RPMI7951 (cell line): ENCODE data around the gene GPS2. TPM values are rescaled to one million over a fixed set of nuclear protein-coding genes. Genes with fewer than 3 reads are reported as not detected.

Experiments
- DNase-seq: peaks from one replicate; pipeline ENCODE4 v3.0.0-alpha.2; 2012; ENCODE audit warnings: low read depth
- total RNA-seq: library from RNA; depleted of rRNA; stranded (reverse); fragments of >200 nt; shearing (Covaris generic); gene quantifications from 2 replicates; pipeline ENCODE4 v1.2.3, GENCODE V29; 2014

The GPS2 gene
- total RNA-seq, 1 experiment from 2014 or later = 97.9 TPM

DNA sequence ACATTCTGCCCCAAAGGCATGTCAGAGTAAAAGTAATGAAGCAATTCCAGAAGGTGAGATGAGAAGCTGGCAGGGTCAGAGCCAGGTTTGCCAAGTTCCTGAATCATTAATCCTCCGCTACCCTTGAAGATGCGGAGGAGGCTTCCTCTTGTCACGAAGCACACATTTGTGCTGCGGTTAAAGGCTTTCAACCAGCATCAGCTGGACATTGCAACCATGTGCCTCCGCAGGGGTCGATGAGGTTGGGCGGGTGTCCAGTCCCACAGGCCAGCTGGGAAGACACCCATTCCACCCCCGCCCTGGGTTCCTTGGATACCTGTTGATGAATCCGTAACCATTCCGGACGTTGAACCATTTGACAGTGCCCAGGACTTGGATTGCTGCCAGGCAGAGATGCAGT is 22.0 kb downstream of the GPS2 start:
- peak; percentile 78 for DNase-seq

DNA sequence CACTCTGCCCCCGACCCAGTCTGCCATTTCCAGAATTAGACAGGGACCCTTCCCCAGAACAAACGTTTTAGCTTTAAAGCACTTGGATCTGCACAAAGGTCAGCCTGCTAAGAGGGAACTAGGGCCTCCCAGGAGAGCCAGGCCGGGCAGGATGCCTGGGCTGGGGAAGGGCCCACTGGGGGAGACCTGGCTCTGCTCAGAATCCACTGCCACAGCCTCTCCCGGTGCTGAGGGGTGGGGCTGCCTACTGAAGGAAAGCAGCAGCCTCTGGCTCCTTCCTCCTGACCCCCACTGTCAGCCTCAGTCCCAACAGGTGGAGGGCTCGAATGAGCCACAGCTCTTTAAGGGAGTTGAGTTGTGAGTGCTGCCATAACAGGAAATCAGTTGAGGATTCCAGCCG is 22.4 kb downstream of the GPS2 start:
- no peak for DNase-seq

DNA sequence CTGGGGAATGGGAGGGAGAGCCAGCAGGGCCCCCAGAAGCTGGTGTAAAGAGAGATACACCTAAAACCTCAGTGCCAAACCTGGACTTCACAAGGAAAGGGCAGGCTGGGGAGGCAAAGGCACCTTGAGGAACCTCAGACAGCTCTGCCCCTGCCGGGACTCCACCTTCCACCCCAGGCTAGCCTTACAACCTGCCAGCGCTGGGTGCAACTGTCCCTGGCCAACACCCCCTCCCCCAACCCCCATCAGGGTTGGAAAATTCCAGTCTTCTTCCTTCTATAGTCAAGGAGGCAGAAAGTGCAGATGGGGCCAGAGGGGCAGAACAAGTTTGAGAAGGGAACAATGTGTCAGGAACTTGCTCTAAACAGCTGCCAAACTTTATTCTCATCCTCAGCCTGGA is 23.0 kb downstream of the GPS2 start:
- DNase-seq = no peak

DNA sequence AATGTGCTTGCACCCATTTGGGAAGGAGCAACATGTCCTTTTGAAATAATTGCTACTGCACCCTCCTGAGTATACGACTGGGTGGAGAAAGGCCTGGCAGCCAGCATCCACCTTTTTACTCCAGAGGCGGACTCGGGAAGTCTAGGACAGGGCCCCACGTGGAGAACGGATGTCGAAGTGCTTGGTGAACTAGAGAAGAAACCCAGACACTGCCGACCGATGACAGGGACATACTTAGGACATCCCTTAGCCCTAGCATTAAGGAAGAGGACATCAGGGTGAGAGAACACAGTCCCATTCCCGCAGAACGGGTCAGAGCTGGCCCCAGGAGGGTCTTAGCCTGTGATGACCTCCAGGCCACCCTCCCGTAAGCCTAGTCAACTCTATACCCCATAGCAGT is 24.5 kb downstream of the GPS2 start:
- DNase-seq = no peak

DNA sequence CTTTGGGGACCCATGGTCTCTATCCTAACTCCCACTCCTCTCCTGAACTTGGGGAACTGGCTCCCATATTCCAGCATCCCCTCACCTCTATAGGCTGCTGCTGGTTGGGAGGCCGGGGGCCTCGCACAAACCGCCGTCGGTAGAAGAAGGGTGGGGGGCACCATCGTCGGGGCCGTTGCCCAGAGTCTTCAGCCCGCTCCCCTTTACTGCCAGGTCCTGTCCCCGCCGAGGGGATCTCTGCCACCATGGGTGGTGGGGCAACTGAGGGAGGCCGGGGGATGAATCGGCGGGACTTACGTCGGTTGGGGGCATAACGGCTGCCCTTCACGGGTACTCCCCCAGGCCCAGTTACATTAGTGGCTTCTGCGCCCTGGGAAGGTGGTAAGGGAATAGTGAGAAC is 25.0 kb downstream of the GPS2 start:
- DNase-seq = no peak

DNA sequence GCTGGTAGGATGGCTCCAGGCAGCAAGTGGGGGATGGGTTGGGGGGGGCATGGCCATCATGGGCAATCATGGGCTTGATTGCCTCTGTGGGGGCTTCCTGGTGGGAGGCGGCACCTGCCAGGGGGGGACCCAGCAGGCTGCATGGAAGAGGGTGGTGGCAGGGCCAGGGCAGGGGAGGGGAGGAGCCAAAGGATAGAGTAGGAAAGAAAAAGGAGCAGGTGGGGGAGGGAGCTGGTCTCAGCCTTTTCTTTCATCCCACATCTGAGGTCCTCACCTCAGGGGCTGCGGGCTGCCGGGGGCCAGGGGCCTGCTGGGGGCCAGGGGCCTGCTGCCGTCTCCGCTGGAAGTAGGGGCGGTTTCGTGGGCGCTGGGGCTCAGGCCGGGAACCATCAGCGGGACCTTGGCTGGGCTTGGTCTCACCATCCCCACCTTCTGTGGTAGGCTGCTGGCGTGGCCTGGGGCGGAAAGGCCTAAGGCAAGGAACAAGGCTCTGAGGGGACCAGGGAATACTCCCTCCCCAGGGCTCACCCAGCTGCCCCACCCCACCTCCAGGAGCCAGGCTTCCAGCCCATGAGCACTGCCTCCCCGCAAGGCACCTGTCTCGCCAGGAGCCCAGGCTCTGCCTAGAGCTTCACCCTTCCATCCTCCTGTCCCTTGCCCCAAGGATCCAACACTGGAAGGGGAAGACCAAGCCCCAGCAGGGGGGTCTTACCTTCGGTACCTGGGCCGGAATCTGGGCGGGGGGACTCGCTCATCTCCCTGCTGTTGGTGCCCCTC is 25.7 kb downstream of the GPS2 start:
- no peak for DNase-seq

DNA sequence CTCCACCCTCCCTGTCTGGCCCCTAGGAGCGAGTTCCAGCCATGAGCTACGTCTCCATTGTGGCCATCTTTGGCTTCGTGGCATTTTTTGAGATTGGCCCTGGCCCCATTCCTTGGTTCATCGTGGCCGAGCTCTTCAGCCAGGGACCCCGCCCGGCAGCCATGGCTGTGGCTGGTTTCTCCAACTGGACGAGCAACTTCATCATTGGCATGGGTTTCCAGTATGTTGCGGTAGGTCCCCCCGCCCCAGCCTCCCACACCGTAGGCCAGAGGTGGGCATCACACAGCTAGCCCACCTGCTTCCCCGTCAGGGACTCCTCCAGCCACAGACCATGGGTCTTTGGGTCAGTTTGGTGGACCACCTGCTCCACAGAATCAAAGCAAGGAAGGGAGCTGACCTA is 29.5 kb downstream of the GPS2 start:
- no peak for DNase-seq

DNA sequence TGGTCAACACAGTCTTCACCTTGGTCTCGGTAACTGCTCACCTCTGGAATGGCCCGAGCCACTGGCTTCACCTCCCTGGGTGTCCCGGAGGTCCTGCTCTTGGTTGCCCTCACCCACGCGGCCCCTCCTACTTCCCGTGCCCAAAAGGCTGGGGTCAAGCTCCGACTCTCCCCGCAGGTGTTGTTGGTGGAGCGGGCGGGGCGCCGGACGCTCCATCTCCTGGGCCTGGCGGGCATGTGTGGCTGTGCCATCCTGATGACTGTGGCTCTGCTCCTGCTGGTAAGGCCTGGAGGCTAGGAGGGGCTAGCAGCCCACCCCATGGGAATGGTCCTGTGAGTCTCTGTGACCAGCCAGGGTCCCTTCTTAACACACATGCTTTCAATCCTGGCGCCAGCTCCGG is 30.2 kb downstream of the GPS2 start:
- DNase-seq = no peak

DNA sequence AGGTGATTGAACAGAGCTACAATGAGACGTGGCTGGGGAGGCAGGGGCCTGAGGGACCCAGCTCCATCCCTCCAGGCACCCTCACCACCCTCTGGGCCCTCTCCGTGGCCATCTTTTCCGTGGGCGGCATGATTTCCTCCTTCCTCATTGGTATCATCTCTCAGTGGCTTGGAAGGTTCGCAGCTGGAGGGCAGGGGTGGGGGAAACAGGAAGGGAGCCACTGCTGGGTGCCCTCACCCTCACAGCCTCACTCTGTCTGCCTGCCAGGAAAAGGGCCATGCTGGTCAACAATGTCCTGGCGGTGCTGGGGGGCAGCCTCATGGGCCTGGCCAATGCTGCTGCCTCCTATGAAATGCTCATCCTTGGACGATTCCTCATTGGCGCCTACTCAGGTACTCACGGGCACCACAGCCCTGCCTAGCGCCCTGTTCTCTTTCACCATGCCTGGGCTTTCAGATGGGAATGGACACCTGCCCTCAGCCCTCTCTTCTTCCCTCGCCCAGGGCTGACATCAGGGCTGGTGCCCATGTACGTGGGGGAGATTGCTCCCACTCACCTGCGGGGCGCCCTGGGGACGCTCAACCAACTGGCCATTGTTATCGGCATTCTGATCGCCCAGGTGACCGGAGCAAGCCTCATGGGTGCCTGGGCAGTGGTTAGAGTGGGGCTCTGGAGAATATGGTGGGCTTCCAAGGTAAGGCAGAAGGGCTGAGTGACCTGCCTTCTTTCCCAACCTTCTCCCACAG is 31.5 kb downstream of the GPS2 start:
- no peak for DNase-seq

DNA sequence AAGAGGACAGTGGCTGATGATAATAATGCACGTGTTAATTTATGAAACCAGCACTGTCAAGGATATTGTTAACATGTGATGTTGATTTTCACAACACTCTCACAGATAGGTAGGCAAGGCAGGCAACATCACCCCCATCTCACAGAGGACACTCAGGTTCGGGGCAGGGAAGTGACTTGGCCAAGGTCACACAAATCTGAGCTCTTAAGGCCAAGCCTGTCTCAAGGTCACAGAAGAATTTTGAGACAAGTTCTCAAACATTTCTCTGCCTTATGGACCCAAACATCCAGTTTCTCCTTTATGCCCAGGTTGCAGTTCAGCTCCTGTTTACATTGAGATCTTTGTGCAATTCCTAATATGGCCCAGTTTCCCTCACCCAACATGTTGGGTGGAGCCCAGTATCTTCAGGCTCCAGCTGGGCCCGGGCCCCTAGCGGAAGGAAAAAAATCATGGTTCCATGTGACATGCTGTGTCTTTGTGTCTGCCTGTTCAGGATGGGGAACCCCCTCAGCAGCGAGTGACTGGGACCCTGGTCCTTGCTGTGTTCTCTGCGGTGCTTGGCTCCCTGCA is 32.3 kb downstream of the GPS2 start:
- DNase-seq = no peak

DNA sequence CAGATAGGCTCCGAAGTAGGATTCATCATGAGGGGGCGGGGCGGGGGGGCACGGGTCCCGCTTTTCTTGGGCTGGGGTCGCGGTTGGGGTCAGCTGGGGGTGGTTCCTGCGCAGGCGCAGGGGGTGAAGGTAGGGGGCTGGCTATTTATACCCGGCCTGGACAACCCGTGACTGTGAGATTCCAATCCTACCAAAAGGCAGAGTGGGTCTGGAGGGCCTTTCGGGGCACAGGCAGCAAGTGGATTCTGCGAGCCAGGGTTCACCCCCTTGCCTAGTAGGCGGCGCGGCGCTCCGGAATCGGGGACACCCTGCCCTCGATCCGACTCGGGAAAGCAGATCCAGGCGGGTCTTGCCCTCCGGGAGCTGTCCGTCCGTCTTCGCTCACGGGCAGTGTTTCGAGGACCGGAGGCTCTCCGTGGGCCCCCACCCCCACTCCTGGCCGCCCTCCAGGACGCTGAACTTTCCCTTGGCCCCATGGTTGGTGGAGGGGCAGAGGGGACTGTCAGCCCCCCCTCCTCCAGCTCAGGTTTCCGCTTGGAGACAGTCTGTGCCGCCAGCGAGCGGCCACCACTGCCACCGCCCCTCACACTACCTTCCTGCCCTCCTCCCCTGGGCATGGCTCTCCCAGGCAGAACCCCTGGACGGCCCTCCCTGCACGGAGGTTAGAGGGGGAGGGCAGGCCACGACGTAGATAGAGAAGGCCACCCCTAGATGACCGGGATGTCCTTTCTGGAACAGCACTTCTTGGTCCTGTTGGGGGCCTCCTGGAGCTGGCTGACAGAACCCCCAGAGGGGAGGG is 33.0 kb downstream of the GPS2 start:
- DNase-seq = no peak

DNA sequence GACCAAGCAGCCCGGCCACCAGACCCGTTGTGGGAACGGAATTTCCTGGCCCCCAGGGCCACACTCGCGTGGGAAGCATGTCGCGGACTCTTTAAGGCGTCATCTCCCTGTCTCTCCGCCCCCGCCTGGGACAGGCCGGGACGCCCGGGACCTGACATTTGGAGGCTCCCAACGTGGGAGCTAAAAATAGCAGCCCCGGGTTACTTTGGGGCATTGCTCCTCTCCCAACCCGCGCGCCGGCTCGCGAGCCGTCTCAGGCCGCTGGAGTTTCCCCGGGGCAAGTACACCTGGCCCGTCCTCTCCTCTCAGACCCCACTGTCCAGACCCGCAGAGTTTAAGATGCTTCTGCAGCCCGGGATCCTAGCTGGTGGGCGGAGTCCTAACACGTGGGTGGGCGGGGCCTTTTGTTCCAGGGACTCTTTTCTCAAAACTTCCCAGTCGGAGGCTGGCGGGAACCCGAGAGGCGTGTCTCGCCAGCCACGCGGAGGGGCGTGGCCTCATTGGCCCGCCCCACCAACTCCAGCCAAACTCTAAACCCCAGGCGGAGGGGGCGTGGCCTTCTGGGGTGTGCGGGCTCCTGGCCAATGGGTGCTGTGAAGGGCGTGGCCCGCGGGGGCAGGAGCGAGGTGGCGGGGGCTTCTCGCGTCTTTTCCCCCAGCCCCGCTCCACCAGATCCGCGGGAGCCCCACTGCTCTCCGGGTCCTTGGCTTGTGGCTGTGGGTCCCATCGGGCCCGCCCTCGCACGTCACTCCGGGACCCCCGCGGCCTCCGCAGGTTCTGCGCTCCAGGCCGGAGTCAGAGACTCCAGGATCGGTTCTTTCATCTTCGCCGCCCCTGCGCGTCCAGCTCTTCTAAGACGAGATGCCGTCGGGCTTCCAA is 33.8 kb downstream of the GPS2 start, which contains the start of gene SLC2A4:
Gene SLC2A4, plus strand, starts transcription at position 645 of the 879 bp plus-strand sequence. Its CDS starts 217 bp downstream, at position 862.
- peak; percentile 87 for DNase-seq

DNA sequence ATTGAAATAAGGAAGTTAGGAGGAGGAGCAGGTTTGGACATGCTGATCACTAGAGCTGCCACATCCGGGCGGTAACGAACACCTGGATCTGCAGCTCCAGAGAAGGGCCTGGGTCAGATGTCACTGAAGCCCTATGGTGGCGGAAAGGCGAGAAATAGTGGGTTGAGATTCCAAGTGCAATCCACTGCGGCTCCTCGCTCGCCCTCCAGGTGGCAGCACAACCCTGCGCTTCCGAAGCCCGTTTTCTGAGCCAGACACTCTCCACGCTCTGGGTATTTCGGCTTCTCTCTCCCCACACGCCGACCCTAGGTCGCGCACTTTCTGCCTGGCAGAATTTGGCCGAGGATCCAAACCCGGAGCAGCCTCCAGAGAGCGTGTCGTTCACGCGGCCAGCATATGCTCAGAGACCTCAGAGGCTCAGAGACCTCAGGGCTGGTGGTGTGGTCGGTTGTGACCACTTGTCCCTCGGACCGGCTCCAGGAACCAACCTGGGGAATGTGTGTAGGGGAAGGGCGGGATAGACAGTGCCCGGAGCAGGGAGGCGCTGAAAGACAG is 34.6 kb downstream of the GPS2 start:
- DNase-seq = peak; percentile 69

DNA sequence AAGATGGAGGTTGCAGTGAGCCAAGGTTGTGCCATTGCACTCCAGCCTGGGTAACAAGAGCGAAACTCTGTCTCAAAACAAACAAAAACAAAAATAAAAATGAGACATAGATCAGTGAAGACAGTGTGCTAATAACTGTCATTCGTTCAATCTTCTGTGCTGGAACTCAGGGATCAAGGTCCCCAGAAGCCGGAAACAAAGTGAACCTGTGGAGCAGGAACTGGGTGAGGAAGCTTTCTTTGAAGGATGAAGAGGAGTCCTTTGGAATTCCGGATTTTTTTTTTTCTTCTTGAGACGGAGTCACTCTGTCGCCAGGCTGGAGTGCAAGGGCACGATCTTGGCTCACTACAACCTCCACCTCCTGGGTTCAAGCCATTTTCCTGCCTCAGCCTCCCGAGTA is 35.7 kb downstream of the GPS2 start:
- DNase-seq = no peak

DNA sequence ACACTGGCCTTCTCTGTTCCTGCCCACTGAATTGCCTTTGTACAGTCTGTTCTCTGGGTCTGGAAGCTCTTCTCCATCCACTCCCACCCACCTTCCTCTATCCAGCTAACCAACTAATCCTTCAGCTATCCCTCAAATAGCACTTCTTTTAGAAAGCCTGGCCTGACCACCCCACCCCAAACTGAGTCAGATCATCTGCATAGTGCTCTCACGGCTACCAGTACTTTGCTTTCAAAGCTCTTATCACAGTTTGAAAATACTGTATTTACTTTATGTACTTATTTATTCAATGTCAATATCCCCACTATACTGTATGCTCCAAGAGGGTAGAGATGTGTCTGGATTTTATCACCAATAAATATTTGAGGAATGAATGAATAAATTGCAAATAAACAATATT is 48.4 kb downstream of the GPS2 start:
- DNase-seq = no peak

DNA sequence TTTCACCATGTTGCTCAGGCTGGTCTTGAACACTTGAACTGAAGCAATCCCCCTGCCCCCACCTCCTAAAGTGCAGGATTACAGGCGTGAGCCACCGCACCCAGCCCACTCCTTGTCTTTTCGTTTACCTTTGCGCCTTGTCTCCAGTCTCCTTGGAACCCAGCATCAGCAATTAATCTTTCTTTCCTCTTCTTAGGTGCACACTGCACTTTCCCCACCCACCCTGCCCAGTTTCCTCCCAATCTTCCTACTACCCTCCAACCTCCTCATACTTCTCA is 51.4 kb downstream of the GPS2 start:
- no peak for DNase-seq

DNA sequence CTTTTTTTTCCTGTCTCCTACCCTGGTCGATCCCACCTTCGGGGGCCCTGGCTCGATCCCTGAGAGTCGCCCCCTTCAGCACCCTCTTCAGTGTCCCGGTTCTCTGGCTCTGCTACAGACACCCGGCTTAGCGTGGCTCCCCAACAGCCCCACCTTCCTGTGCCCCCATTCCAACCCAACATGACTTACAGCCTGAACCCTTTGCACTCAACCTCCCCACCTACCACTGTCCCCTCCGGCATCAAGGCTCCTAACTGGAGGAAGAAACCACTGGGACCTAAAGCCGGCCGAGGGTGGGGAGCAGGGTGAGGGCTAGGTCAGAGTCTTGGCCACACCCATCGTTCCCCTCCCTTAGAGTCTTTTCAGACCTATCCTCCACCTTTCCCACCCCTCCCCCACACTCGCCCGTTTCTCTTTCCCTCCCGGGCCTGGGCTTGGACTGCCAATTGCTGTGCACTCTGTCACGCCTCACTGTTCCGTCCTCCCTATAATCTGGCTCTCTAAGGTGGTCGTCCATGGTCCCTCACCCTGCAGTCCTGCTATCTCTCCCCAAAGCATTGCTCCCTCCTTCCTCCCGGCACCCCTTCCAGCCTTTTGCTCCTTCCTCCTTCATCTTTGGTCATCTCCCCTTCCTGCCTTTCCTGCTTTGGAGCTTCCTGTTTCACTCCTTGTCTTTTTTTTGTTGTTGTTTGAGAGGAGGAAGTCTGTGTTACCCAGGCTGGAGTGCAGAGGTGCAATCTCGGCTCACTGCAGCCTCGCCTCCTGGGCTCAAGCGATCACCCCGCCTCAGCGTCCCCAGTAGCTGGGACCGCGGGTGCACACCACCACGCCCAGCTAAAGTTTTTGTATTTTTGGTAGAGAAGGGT is 52.0 kb downstream of the GPS2 start:
- DNase-seq = no peak
